ENCODE data around the gene SLC9A8.

Gene SLC9A8

GRCh38 chr20:49899541-49900383 is 87.1 kb downstream of the SLC9A8 start:
- TF ChIP-seq GABPA (IDR thresholded peaks at IDR 0.05; ENCODE audit: low read depth) (no peak), SPI1 (IDR thresholded peaks at IDR 0.05; ENCODE audit: borderline replicate concordance, low read depth) (no peak), CTCF (IDR thresholded peaks at IDR 0.05; ENCODE audit: insufficient read depth, low read length) (no peak), POLR2AphosphoS5 (IDR thresholded peaks at IDR 0.05; ENCODE audit: low read depth) (no peak)
- TF ChIP-seq, protein P1, sequence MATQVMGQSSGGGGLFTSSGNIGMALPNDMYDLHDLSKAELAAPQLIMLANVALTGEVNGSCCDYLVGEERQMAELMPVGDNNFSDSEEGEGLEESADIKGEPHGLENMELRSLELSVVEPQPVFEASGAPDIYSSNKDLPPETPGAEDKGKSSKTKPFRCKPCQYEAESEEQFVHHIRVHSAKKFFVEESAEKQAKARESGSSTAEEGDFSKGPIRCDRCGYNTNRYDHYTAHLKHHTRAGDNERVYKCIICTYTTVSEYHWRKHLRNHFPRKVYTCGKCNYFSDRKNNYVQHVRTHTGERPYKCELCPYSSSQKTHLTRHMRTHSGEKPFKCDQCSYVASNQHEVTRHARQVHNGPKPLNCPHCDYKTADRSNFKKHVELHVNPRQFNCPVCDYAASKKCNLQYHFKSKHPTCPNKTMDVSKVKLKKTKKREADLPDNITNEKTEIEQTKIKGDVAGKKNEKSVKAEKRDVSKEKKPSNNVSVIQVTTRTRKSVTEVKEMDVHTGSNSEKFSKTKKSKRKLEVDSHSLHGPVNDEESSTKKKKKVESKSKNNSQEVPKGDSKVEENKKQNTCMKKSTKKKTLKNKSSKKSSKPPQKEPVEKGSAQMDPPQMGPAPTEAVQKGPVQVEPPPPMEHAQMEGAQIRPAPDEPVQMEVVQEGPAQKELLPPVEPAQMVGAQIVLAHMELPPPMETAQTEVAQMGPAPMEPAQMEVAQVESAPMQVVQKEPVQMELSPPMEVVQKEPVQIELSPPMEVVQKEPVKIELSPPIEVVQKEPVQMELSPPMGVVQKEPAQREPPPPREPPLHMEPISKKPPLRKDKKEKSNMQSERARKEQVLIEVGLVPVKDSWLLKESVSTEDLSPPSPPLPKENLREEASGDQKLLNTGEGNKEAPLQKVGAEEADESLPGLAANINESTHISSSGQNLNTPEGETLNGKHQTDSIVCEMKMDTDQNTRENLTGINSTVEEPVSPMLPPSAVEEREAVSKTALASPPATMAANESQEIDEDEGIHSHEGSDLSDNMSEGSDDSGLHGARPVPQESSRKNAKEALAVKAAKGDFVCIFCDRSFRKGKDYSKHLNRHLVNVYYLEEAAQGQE (IDR thresholded peaks at IDR 0.05; ENCODE audit: insufficient replicate concordance, low read depth): no peak
- DNase-seq (ENCODE audit: low read depth in 1 of 2, low spot score in 1 of 2): no peak
- no peak overlapping the region for H3K4me3 ChIP-seq (replicated peaks; ENCODE audit: insufficient read depth, low read length)
- no peak overlapping the region for H3K27ac ChIP-seq (replicated peaks)
- H3K27me3 ChIP-seq (ENCODE audit: insufficient read depth, poor library complexity, severe bottlenecking): no peaks in the 10 kb centered on the region

- no peak overlapping the region for H3K4me3 ChIP-seq (replicated peaks; ENCODE audit: insufficient read depth, low read length)
- no peak overlapping the region for H3K27ac ChIP-seq (replicated peaks)
- no peaks in the 10 kb centered on the region for H3K27me3 ChIP-seq (ENCODE audit: insufficient read depth, poor library complexity, severe bottlenecking)
- no peak for DNase-seq (ENCODE audit: low read depth in 1 of 2, low spot score in 1 of 2)
- TF ChIP-seq, protein P1 (IDR thresholded peaks at IDR 0.05; ENCODE audit: insufficient replicate concordance, low read depth): no peak
- TF ChIP-seq SPI1 (IDR thresholded peaks at IDR 0.05; ENCODE audit: borderline replicate concordance, low read depth) (no peak), GABPA (IDR thresholded peaks at IDR 0.05; ENCODE audit: low read depth) (no peak), POLR2AphosphoS5 (IDR thresholded peaks at IDR 0.05; ENCODE audit: low read depth) (no peak), CTCF (IDR thresholded peaks at IDR 0.05; ENCODE audit: insufficient read depth, low read length) (no peak)
These were observed 89.0 kb downstream of the SLC9A8 start for GRCh38 chr20:49901588-49901987.

- H3K27me3 ChIP-seq (ENCODE audit: insufficient read depth, poor library complexity, severe bottlenecking): no peaks in the 10 kb centered on the region
- no peak overlapping the region for H3K4me3 ChIP-seq (replicated peaks; ENCODE audit: insufficient read depth, low read length)
- DNase-seq (ENCODE audit: low read depth in 1 of 2, low spot score in 1 of 2): no peak
- H3K27ac ChIP-seq (replicated peaks): no peak overlapping the region
- no peak for TF ChIP-seq CTCF (IDR thresholded peaks at IDR 0.05; ENCODE audit: insufficient read depth, low read length)
- TF ChIP-seq SPI1 (IDR thresholded peaks at IDR 0.05; ENCODE audit: borderline replicate concordance, low read depth): no peak
- no peak for TF ChIP-seq POLR2AphosphoS5 (IDR thresholded peaks at IDR 0.05; ENCODE audit: low read depth)
- no peak for TF ChIP-seq GABPA (IDR thresholded peaks at IDR 0.05; ENCODE audit: low read depth)
- TF ChIP-seq, protein P1 (IDR thresholded peaks at IDR 0.05; ENCODE audit: insufficient replicate concordance, low read depth): no peak
These were observed 92.0 kb downstream of the SLC9A8 start for GRCh38 chr20:49904440-49905214.

Measured in HL-60 (cell line).